Thyroid gland (tissue), 4 donors: ENCODE data around the gene UNC13C.

Experiments
- CTCF ChIP-seq, 6 experiments: fragments of 200-600 bp in 3 of 6; fragments of 450-650 bp in 3 of 6; sonication (generic) in 3 of 6; IDR thresholded peaks; one replicate each; pipeline ENCODE4 v1.5.1; 2016 to 2019; ENCODE audit warnings: antibody characterized with exemption in 6 of 6, mild to moderate bottlenecking in 2 of 6, inconsistent platforms in 1 of 6, moderate library complexity in 1 of 6
- POLR2A ChIP-seq, 2 donors: fragments of 450-650 bp; IDR thresholded peaks; one replicate each; pipeline ENCODE4 v1.6.1; 2017; ENCODE audit warnings: antibody characterized with exemption in 2 of 2, mild to moderate bottlenecking in 2 of 2, moderate library complexity in 1 of 2

GRCh38 chr15:54321426-54321825, 343.2 kb downstream of the UNC13C start:
- TF ChIP-seq CTCF (IDR thresholded peaks at IDR 0.05) (no peak), POLR2A (IDR thresholded peaks at IDR 0.05) (no peak)
